Measurements from ENCODE around the gene PGAM2. TPM values are rescaled to one million over a fixed set of nuclear protein-coding genes. Genes with fewer than 3 reads are reported as not detected.
"Not testable (repeated sequence)": the region's sequence is repeated elsewhere in the genome, so short reads cannot be mapped to it uniquely, and the experiment has no call there.

The PGAM2 gene
- total and polyA plus RNA-seq, 2 of the 13 experiments (the other 11 are each of a cell fraction or from before 2014, with no cell fraction given): 0.22 TPM; not detected in 1

DNA sequence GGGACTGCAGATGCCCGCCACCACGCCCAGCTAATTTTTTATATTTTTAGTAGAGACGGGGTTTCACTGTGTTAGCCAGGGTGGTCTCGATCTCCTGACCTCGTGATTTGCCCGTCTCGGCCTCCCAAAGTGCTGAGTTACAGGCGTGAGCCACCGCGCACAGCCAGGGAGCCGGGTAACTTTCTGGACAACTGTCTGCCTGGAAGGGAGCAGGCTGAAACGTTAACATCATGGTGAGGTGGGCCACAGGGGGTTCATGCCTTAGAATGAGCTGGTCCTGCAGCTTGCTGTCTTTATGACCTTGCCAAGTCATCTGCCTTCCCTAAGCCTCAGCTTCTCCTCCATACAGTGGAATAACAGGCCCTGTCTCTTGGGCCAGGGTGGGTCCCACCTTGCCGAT, 34.0 kb downstream of the PGAM2 start:
- DNase-seq (ENCODE audit: low spot score); H3K27ac ChIP-seq (ENCODE audit: extremely low read length, insufficient read depth, low read length); H4K20me1 ChIP-seq (ENCODE audit: insufficient read depth, low read length); in situ Hi-C loops (cut with HindIII; ENCODE audit: extremely low pct_ligation_motif_present, low pct_unique_long_range_greater_than_20kb); BruUV-seq (replicated peaks); H3K9me3 ChIP-seq (ENCODE audit: low read length); H2AFZ ChIP-seq (ENCODE audit: low read length); H3K4me1 ChIP-seq (ENCODE audit: insufficient read depth, low read length); FAIRE-seq; H3K79me2 ChIP-seq (ENCODE audit: insufficient read depth, low read length); H3K4me2 ChIP-seq (ENCODE audit: low read depth, low read length); POLR2A ChIA-PET; ATAC-seq; H3K27me3 ChIP-seq (ENCODE audit: control insufficient read depth in 1 of 2, insufficient read depth in 2 of 2, low read length in 2 of 2); H3K9ac ChIP-seq (ENCODE audit: insufficient read depth, low read depth, low read length); intact Hi-C loops (cut with micrococcal nuclease; ENCODE audit: unreplicated experiment); H3K36me3 ChIP-seq (replicated peaks in 1 of 2; ENCODE audit: control insufficient read depth in 1 of 2, insufficient read depth in 2 of 2, low read length in 2 of 2); CTCF ChIA-PET (ENCODE audit: low intra/inter-chr PET ratio, low total read pairs); H3K4me3 ChIP-seq (replicated peaks in 1 of 3; ENCODE audit: insufficient read depth in 1 of 3, low read depth in 2 of 3, low read length in 3 of 3): not testable (repeated sequence)
- WGBS (ENCODE audit: low lambda C conversion rate): 45% methylated on average over 10 of the region's 13 CpGs

DNA sequence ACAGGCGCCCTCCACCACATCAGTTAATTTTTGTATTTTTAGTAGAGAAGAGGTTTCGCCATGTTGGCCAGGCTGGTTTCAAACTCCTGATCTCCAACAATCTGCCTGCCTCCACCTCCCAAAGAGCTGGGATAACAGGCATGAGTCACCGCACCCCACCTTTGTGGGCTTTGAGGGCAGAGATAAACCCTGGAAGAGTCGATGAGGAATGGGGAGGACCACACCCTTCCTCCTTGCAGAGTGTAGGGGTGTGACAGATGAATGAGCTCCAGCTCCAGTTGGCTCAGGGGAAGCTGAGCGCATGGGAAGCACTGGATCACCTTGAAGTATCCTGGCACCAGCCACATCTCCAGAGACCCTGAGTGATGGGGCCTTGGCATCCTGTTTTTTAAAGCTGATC, 35.3 kb downstream of the PGAM2 start:
- no CpG with 5 or more reads among the region's 5 CpGs for WGBS (ENCODE audit: low lambda C conversion rate)
- intact Hi-C loops (cut with micrococcal nuclease; ENCODE audit: unreplicated experiment); H4K20me1 ChIP-seq (ENCODE audit: insufficient read depth, low read length); H3K79me2 ChIP-seq (ENCODE audit: insufficient read depth, low read length); H3K27me3 ChIP-seq (ENCODE audit: control insufficient read depth in 1 of 2, insufficient read depth in 2 of 2, low read length in 2 of 2); ATAC-seq; H3K4me3 ChIP-seq (replicated peaks in 1 of 3; ENCODE audit: insufficient read depth in 1 of 3, low read depth in 2 of 3, low read length in 3 of 3); DNase-seq (ENCODE audit: low spot score); H3K9ac ChIP-seq (ENCODE audit: insufficient read depth, low read depth, low read length); POLR2A ChIA-PET; FAIRE-seq; H3K4me1 ChIP-seq (ENCODE audit: insufficient read depth, low read length); H3K9me3 ChIP-seq (ENCODE audit: low read length); H2AFZ ChIP-seq (ENCODE audit: low read length); H3K4me2 ChIP-seq (ENCODE audit: low read depth, low read length); H3K27ac ChIP-seq (ENCODE audit: extremely low read length, insufficient read depth, low read length); BruUV-seq (replicated peaks); CTCF ChIA-PET (ENCODE audit: low intra/inter-chr PET ratio, low total read pairs); H3K36me3 ChIP-seq (replicated peaks in 1 of 2; ENCODE audit: control insufficient read depth in 1 of 2, insufficient read depth in 2 of 2, low read length in 2 of 2); in situ Hi-C loops (cut with HindIII; ENCODE audit: extremely low pct_ligation_motif_present, low pct_unique_long_range_greater_than_20kb): not testable (repeated sequence)

DNA sequence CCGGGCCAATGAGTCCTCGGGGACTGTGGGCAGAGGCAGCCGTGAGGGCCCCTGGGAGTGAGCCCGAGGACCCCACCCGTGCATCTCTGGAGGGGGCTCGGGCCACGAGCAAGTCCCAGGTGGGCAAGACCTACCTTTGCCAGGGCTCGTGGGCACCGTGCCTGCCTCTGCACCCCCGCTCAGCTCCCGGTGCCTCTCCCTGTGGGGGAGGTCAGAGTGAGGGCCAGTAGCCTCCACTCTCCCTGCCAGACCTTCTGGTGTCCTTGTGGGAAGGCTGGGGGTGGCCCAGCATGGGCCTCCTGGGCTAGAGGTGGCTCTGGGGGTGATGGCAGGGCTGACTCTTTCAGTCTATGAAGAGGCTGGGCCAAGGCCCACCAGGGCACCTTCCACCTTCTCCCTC, 35.9 kb downstream of the PGAM2 start:
- H3K27ac ChIP-seq (ENCODE audit: extremely low read length, insufficient read depth, low read length); H3K4me2 ChIP-seq (ENCODE audit: low read depth, low read length); H3K79me2 ChIP-seq (ENCODE audit: insufficient read depth, low read length); H3K36me3 ChIP-seq (replicated peaks in 1 of 2; ENCODE audit: control insufficient read depth in 1 of 2, insufficient read depth in 2 of 2, low read length in 2 of 2); BruUV-seq (replicated peaks); H3K9ac ChIP-seq (ENCODE audit: insufficient read depth, low read depth, low read length); CTCF ChIA-PET (ENCODE audit: low intra/inter-chr PET ratio, low total read pairs); FAIRE-seq; H3K4me3 ChIP-seq (replicated peaks in 1 of 3; ENCODE audit: insufficient read depth in 1 of 3, low read depth in 2 of 3, low read length in 3 of 3); H3K9me3 ChIP-seq (ENCODE audit: low read length); H3K4me1 ChIP-seq (ENCODE audit: insufficient read depth, low read length); DNase-seq (ENCODE audit: low spot score); H2AFZ ChIP-seq (ENCODE audit: low read length); H3K27me3 ChIP-seq (ENCODE audit: control insufficient read depth in 1 of 2, insufficient read depth in 2 of 2, low read length in 2 of 2); H4K20me1 ChIP-seq (ENCODE audit: insufficient read depth, low read length); intact Hi-C loops (cut with micrococcal nuclease; ENCODE audit: unreplicated experiment); POLR2A ChIA-PET; in situ Hi-C loops (cut with HindIII; ENCODE audit: extremely low pct_ligation_motif_present, low pct_unique_long_range_greater_than_20kb): not testable (repeated sequence)
- ATAC-seq: peak; percentile 10; the same call in 2 of the 3 replicates
- WGBS (ENCODE audit: low lambda C conversion rate): no CpG with 5 or more reads among the region's 11 CpGs

DNA sequence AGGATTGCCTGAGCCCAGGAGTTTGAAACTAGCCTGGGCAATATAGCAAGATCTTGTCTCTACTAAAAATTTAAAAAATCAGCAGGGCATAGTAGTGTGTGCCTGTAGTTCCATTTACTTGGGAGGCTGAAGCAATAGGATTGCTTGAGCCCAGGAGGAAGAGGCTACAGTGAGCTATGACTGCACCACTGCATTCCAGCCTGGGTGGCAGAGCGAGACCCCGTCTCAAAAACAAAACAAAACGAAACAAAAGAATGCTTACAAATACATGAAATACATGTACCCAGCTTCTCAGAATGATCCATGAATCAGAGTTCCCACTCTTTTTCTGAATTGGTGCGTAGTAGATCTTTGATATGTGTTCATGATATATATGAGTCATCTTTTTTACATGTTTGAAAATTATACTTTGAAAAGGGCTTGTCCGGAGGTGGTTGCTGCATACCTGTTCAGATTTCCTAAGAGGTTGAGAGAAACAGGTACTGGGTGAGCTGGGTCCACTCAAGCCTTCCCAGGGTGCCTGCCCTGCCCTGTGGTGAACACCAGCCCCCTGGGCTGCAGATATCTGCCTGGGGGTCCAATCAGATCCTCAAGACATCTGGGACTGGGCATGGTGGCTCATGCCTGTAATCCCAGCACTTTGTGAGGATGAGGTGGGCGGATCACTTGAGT, 42.4 kb downstream of the PGAM2 start:
- H3K79me2 ChIP-seq (ENCODE audit: insufficient read depth, low read length); FAIRE-seq; H3K4me3 ChIP-seq (replicated peaks in 1 of 3; ENCODE audit: insufficient read depth in 1 of 3, low read depth in 2 of 3, low read length in 3 of 3); BruUV-seq (replicated peaks); H3K27ac ChIP-seq (ENCODE audit: extremely low read length, insufficient read depth, low read length); H3K27me3 ChIP-seq (ENCODE audit: control insufficient read depth in 1 of 2, insufficient read depth in 2 of 2, low read length in 2 of 2); CTCF ChIA-PET (ENCODE audit: low intra/inter-chr PET ratio, low total read pairs); H4K20me1 ChIP-seq (ENCODE audit: insufficient read depth, low read length); H3K9me3 ChIP-seq (ENCODE audit: low read length); in situ Hi-C loops (cut with HindIII; ENCODE audit: extremely low pct_ligation_motif_present, low pct_unique_long_range_greater_than_20kb); H3K36me3 ChIP-seq (replicated peaks in 1 of 2; ENCODE audit: control insufficient read depth in 1 of 2, insufficient read depth in 2 of 2, low read length in 2 of 2); DNase-seq (ENCODE audit: low spot score); H2AFZ ChIP-seq (ENCODE audit: low read length); POLR2A ChIA-PET; ATAC-seq; H3K9ac ChIP-seq (ENCODE audit: insufficient read depth, low read depth, low read length): not testable (repeated sequence)
- intact Hi-C loops (cut with micrococcal nuclease; ENCODE audit: unreplicated experiment): loop anchor here (5.0 kb wide), 1 partner anchor 49 kb away; no protein-coding TSS in a partner anchor
- 0 out of 2 replicates have a peak overlapping the region, but pooled peaks have one; percentile 3 for H3K4me2 ChIP-seq (ENCODE audit: low read depth, low read length)
- whole genome bisulfite sequencing (ENCODE audit: low lambda C conversion rate): 21% methylated on average over 5 of the region's 6 CpGs
- peaks cover 19% of the 10 kb centered on the region for H3K4me1 ChIP-seq (ENCODE audit: insufficient read depth, low read length)

Data from HepG2 (cell line).